Neural progenitor cell (in vitro differentiated cells): ENCODE measurements around the gene NDUFS8. TPM values are rescaled to one million over a fixed set of nuclear protein-coding genes. Genes with fewer than 3 reads are reported as not detected.

Source experiments
- DNase-seq: peaks from one replicate; pipeline ENCODE4 v3.0.0-alpha.2; 2016; ENCODE audit warnings: low spot score
- H2AFZ ChIP-seq: fragments of 200-600 bp; sonication (generic); replicated peaks from 2 replicates; pipeline ENCODE4 v1.6.1; 2016; ENCODE audit warnings: antibody characterized with exemption
- H3F3A ChIP-seq: fragments of 200-600 bp; sonication (generic); 2 replicates; pipeline ENCODE4 v1.6.1; 2016; ENCODE audit warnings: antibody characterized with exemption, low read depth
- H3K27ac ChIP-seq: fragments of 200-600 bp; sonication (generic); 2 replicates; pipeline ENCODE4 v1.5.1; 2016; ENCODE audit warnings: mild to moderate bottlenecking
- H3K27me3 ChIP-seq: fragments of 200-600 bp; sonication (generic); 2 replicates; pipeline ENCODE4 v1.6.1; 2016; ENCODE audit warnings: mild to moderate bottlenecking, moderate library complexity
- H3K36me3 ChIP-seq: fragments of 200-600 bp; sonication (generic); 2 replicates; pipeline ENCODE4 v1.5.1; 2016
- H3K4me1 ChIP-seq: fragments of 200-600 bp; sonication (generic); 2 replicates; pipeline ENCODE4 v1.6.1; 2016; ENCODE audit warnings: mixed run types
- H3K4me2 ChIP-seq: fragments of 200-600 bp; sonication (generic); 2 replicates; pipeline ENCODE4 v1.6.1; 2016
- H3K4me3 ChIP-seq: fragments of 200-600 bp; sonication (generic); 2 replicates; pipeline ENCODE4 v1.5.1; 2016
- H3K79me2 ChIP-seq: fragments of 200-600 bp; sonication (generic); 2 replicates; pipeline ENCODE4 v1.6.1; 2016; ENCODE audit warnings: low read depth
- H3K9ac ChIP-seq: fragments of 200-600 bp; sonication (generic); 2 replicates; pipeline ENCODE4 v1.6.1; 2016
- H3K9me3 ChIP-seq: fragments of 200-600 bp; sonication (generic); 2 replicates; pipeline ENCODE4 v1.5.1; 2016; ENCODE audit warnings: low read depth
- H4K20me1 ChIP-seq: fragments of 200-600 bp; sonication (generic); 2 replicates; pipeline ENCODE4 v1.6.1; 2016; ENCODE audit warnings: low read depth
- H3K27ac Mint-ChIP-seq: 3 replicates; pipeline ENCODE4 v1.8.0; 2021; ENCODE audit warnings: mixed read lengths
- H3K27me3 Mint-ChIP-seq: 2 replicates; pipeline ENCODE4 v1.8.0; 2022; ENCODE audit warnings: low read depth, mild to moderate bottlenecking, inconsistent platforms, moderate library complexity, mixed read lengths; ENCODE audit not compliant: insufficient read depth
- H3K36me3 Mint-ChIP-seq: 3 replicates; pipeline ENCODE4 v1.8.0; 2021; ENCODE audit warnings: mixed read lengths
- H3K4me1 Mint-ChIP-seq: 3 replicates; pipeline ENCODE4 v1.8.0; 2021; ENCODE audit warnings: mixed read lengths
- H3K4me3 Mint-ChIP-seq: 3 replicates; pipeline ENCODE4 v1.8.0; 2021; ENCODE audit warnings: mild to moderate bottlenecking, moderate library complexity, mixed read lengths
- H3K9me3 Mint-ChIP-seq: 3 replicates; pipeline ENCODE4 v1.8.0; 2020; ENCODE audit warnings: mixed read lengths
- EZH2 ChIP-seq: fragments of 200-600 bp; sonication (generic); IDR thresholded peaks from 2 replicates; pipeline ENCODE4 v1.6.1; 2017; ENCODE audit warnings: antibody characterized with exemption, mild to moderate bottlenecking, moderate library complexity
- EZH2phosphoT487 ChIP-seq: fragments of 200-600 bp; sonication (generic); IDR thresholded peaks from 2 replicates; pipeline ENCODE4 v1.6.1; 2017; ENCODE audit warnings: antibody characterized with exemption
- total RNA-seq: library from RNA; depleted of rRNA; stranded (reverse); fragments of >200 nt; gene quantifications from 2 replicates; pipeline ENCODE4 v1.2.3, GENCODE V29; 2015; ENCODE audit warnings: low replicate concordance
- TF ChIP-seq, protein P1 (sequence below): fragments of 200-600 bp; sonication (generic); IDR thresholded peaks from 2 replicates; pipeline ENCODE4 v1.5.1; 2017; ENCODE audit warnings: antibody characterized with exemption, mild to moderate bottlenecking

The NDUFS8 gene
- total RNA-seq, 1 donor from 2014 or later: 46.7 TPM

DNA sequence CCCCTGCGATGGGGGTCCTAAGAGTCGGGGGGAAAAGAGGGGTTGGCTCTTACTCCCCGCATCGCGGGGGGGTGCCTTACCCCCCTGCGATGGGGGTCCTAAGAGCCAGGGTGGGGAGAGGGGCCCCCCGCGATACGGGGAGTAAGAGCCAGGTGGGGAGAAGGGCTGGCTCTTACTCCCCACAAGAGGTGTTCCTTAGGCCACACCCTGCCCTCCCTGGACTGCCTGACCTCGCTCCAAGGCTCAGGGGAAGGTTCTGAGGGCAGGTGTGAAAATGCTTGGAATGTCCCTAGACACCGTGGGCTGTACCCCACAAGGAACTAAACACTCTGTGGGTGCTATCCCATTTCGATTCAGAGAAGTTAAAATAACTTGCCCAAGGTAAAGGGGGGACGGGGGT, 34.4 kb upstream of the NDUFS8 start:
- TF ChIP-seq EZH2phosphoT487: no peak
- TF ChIP-seq, protein P1, sequence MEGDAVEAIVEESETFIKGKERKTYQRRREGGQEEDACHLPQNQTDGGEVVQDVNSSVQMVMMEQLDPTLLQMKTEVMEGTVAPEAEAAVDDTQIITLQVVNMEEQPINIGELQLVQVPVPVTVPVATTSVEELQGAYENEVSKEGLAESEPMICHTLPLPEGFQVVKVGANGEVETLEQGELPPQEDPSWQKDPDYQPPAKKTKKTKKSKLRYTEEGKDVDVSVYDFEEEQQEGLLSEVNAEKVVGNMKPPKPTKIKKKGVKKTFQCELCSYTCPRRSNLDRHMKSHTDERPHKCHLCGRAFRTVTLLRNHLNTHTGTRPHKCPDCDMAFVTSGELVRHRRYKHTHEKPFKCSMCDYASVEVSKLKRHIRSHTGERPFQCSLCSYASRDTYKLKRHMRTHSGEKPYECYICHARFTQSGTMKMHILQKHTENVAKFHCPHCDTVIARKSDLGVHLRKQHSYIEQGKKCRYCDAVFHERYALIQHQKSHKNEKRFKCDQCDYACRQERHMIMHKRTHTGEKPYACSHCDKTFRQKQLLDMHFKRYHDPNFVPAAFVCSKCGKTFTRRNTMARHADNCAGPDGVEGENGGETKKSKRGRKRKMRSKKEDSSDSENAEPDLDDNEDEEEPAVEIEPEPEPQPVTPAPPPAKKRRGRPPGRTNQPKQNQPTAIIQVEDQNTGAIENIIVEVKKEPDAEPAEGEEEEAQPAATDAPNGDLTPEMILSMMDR: no peak
- no peak for TF ChIP-seq EZH2
- DNase-seq: no peak
- Histone ChIP-seq H3K79me2 (no peaks in the 10 kb centered on the region), H3K27me3 (peaks cover 9% of the 10 kb centered on the region), H4K20me1 (no peaks in the 10 kb centered on the region), H3K4me3 (no peak overlapping the region), H3K36me3 (no peaks in the 10 kb centered on the region), H3K27ac (no peak overlapping the region), H3F3A (peaks cover 1% of the 10 kb centered on the region), H3K4me1 (no peaks in the 10 kb centered on the region), H3K9ac (no peak overlapping the region), H3K4me2 (no peak overlapping the region), H2AFZ (no peak overlapping the region), H3K9me3 (no peaks in the 10 kb centered on the region)
- H3K9me3 Mint-ChIP-seq: no peaks in the 10 kb centered on the region
- H3K27ac Mint-ChIP-seq: no peak overlapping the region
- no peak overlapping the region for H3K4me3 Mint-ChIP-seq
- peaks cover 20% of the 10 kb centered on the region for H3K4me1 Mint-ChIP-seq
- peaks cover 26% of the 10 kb centered on the region for H3K27me3 Mint-ChIP-seq
- no peaks in the 10 kb centered on the region for H3K36me3 Mint-ChIP-seq

DNA sequence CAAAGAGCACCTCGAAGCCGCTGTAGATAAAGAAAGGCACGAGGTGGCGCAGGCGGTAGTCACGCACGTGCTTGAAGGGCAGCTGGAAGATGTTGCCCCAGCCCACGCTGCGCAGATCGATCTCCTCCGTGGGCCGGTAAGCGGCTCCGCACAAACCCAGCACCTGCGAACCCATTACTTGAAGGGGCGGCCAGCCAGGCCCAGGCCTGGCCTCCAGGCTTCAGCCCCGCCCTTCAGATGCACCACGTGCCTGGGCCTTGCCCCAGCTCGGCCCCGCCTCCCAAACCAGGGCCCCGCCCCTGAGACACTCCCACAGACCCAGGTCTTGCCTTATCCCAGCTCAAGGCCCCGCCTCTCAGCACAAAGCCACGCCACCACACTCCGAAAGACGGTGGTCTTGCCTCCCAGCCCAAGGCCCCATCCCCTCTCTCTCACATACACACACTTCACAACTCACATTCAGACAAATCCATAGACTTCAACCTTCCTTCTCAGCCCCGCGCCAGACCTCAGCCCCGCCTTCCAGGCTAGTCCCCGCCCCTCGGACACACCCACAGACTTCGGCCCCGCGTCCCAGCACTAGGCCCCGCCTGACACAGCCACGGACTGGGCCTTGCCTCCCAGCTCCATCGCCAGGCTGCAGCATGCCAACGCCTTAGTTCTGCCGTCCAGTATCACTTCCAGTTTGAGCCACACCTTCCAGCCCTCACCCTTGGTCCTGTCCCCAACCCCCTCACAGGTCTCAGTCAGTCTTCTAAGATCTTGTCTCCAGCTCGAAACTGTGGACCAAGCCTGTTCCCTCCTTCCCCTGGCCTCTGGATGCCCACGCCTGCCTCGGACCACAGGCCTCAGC, 33.6 kb upstream of the NDUFS8 start:
- no peaks in the 10 kb centered on the region for H3K4me1 ChIP-seq
- H3K4me3 Mint-ChIP-seq: peak overlapping the region; percentile 68
- peak overlapping the region; percentile 11 for H3K4me2 ChIP-seq
- peak overlapping the region; percentile 27 for H3K27ac Mint-ChIP-seq
- H3K36me3 Mint-ChIP-seq: no peaks in the 10 kb centered on the region
- H3K27me3 Mint-ChIP-seq: peaks cover 23% of the 10 kb centered on the region
- H3K9me3 Mint-ChIP-seq: no peaks in the 10 kb centered on the region
- H2AFZ ChIP-seq: peak overlapping the region; percentile 36
- peak; percentile 86 for DNase-seq
- H3K27me3 ChIP-seq: peaks cover 2% of the 10 kb centered on the region
- peaks cover 19% of the 10 kb centered on the region for H3K4me1 Mint-ChIP-seq
- TF ChIP-seq, protein P1: no peak
- no peak for TF ChIP-seq EZH2
- no peak for TF ChIP-seq EZH2phosphoT487
- peak overlapping the region; percentile 20 for H3K4me3 ChIP-seq
- no peak overlapping the region for H3K27ac ChIP-seq
- H3K9me3 ChIP-seq: no peaks in the 10 kb centered on the region
- no peaks in the 10 kb centered on the region for H3K79me2 ChIP-seq
- H4K20me1 ChIP-seq: no peaks in the 10 kb centered on the region
- no peaks in the 10 kb centered on the region for H3K36me3 ChIP-seq
- H3F3A ChIP-seq: no peaks in the 10 kb centered on the region
- no peak overlapping the region for H3K9ac ChIP-seq

DNA sequence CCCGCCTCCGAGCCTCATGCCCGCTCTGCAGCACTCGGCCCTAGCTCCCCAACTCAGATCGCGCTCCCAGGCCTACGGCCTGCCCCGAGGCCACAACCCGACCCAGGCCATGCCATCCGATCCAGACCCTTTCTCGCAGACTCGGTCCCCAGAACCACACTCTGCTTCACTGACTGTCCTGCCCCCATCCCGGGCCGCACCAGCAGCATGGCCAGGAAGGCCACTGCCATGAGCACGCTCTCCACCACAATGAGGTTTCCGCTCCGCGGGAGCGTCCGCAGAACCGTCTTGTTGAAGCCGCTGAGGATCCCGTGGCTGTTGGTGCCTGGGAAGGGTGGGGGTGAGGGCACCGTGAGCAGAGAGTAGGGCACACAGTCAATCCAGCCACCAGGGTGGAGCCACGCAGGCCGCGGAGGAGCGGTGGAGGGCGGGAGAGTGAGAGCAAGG, 33.0 kb upstream of the NDUFS8 start:
- Mint-ChIP-seq H3K27ac (peak overlapping the region; percentile 27), H3K9me3 (no peaks in the 10 kb centered on the region), H3K36me3 (no peaks in the 10 kb centered on the region), H3K4me3 (peak overlapping the region; percentile 68), H3K27me3 (peaks cover 24% of the 10 kb centered on the region), H3K4me1 (peaks cover 22% of the 10 kb centered on the region)
- Histone ChIP-seq H4K20me1 (peaks cover 2% of the 10 kb centered on the region), H3K4me3 (no peak overlapping the region), H2AFZ (no peak overlapping the region), H3K27ac (no peak overlapping the region), H3K9ac (no peak overlapping the region), H3K9me3 (no peaks in the 10 kb centered on the region), H3K27me3 (peaks cover 3% of the 10 kb centered on the region), H3K36me3 (no peaks in the 10 kb centered on the region), H3K4me1 (no peaks in the 10 kb centered on the region), H3K79me2 (no peaks in the 10 kb centered on the region), H3F3A (peaks cover 4% of the 10 kb centered on the region), H3K4me2 (no peak overlapping the region)
- TF ChIP-seq EZH2 (no peak), EZH2phosphoT487 (no peak)
- TF ChIP-seq, protein P1: no peak
- DNase-seq: no peak
